Left hindlimb (tissue), 1 donor: ENCODE measurements around the gene RMND1.
"Not testable (repeated sequence)": the region's sequence is repeated elsewhere in the genome, so short reads cannot be mapped to it uniquely, and the experiment has no call there.

Source experiments
- DNase-seq: peaks from one replicate; pipeline ENCODE4 v3.0.0-alpha.2; 2018

Gene RMND1

DNA sequence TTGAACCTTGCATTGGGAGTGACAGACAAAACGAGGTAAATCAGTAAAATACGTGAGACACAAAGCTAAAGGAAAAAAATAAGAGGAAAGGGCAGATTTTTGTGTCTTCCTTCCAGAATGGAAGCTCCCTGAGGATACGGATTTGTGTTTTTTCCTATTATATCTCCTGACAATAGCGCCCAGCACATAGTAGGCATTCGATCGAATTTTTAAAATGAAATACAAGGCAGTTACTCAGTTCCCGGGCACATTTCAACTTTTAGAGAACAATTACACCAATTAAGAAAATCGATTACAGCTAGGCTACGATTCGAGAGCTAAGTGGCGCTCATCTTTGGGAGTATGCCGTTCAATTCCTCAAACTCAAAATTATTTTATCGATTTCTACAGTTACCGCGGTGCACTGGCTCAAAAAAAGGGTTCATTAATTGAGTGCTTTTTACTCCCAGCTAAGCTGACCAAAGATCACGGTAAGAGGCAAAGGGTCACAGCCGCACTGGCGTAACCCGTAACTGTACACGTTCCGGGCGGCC, 443 bp downstream of the RMND1 start:
- DNase-seq, result no peak

DNA sequence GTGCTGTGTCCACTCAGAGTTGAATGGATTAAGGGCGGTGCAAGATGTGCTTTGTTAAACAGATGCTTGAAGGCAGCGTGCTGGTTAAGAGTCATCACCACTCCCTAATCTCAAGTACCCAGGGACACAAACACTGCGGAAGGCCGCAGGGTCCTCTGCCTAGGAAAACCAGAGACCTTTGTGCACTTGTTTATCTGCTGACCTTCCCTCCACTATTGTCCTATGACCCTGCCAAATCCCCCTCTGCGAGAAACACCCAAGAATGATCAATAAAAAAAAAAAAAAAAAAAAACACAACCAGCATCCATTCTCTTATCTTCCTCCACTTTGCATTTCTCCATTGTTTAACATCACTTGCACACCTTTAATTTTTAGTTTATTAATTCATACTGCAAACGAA, 998 bp downstream of the RMND1 start:
- DNase-seq, result not testable (repeated sequence)

DNA sequence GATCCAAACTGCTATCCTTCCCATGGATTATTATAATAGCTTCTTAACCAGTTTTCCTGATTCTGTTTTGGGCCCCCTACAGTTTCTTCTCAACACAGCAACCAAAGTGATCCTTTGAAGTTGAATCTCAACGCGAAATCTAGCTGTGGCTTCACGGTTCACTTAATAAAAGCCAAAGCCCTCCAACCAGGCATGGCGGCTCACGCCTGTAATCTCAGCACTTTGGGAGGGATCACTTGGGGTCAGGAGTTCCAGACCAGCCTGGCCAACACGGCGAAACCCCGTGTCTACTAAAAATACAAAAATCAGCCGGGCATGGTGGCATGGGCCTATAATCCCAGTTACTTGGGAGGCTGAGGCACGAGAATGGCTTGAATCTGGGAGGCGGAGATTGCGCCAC, 3.3 kb downstream of the RMND1 start:
- no peak for DNase-seq

GRCh38 chr6:151447237-151447636, 4.7 kb downstream of the RMND1 start:
- no peak for DNase-seq

GRCh38 chr6:151445482-151445881, 6.4 kb downstream of the RMND1 start:
- DNase-seq, result no peak

DNA sequence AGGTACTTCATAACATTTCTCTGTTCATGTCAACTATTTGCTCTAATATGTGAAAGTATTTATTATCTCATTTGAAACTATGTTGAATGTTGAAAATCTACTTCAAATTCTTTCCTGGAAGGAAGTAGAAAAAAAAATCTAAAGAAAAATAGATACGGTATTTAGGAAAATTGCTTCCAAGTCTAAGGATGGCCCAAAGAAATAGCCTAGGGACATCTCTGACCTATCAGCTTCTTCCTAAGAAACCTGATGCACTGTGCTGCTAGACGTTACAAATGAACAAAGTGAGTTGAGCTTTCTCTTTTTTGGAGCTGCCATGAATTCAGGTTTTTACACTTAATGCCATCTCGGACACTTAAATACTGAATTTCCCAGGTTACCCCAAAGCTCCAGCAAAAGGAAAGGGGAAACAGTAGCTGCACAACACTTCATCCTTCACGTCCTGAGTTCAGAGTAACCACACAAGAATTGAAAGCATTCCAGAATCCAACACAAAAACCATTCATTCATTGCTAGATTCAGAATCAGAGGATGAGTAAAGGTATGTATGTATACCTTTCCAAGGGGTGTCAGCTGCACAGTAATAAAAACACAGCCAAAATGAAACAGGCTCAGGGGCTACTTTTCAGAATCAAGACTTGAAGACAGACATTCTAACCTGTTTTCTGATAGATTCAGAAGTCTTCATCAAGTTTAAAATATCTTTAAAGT, 7.9 kb downstream of the RMND1 start:
- DNase-seq, result no peak

GRCh38 chr6:151443454-151443853, 8.5 kb downstream of the RMND1 start:
- no peak for DNase-seq

DNA sequence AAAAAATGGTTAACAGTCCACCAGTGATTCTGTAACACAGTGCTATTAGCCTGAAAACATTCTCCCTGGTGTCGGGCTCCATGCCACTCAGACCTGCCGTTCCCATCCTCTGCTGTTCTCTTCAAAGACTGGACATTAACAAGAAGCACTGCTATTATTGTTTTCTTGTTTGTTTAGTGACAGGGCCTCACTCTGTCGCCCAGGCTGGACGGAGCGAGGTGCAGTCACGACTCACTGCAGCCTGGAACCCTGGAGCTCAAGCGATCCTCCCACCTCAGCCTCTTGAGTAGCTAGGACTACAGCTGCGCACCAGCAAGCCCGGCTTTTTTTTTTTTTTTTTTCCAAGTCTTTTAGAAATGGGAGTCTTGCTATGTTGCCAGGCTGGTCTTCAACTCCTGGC, 9.6 kb downstream of the RMND1 start:
- no peak for DNase-seq

DNA sequence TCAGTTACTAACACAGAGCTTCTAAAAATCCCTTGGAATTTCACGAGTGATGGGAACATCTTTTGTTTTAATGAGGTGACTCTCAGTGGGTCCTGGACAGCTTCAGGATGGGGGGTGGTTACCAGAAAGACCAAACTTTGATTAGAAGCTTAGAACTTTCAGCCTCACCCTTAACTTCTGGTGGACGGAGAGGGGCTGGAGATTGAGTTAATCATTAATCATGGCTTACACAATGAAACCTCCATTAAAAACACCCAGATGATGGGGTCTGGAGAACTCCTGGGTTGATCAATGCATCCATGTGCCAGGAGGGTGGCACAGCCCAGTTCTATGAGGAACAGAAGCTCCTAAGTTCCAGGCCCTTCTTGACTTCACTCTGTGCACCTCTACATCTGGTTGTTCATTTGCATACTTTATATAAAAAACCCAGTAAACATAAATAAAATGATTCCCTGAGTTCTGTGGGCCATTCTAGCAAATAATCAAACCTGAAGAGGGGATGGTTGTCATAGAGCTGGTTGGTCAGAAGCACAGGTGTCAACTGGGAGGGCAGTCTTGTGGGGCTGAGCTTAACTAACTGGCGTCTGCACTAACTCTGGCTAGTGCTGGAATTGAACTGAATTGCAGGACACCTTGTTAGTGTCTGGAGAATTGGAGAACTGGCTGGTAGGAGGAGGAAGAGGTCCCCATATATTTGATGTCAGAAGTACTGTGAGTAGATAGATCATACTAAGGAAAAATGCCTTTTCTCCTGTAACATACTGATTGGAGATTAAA, 10.3 kb downstream of the RMND1 start:
- no peak for DNase-seq

DNA sequence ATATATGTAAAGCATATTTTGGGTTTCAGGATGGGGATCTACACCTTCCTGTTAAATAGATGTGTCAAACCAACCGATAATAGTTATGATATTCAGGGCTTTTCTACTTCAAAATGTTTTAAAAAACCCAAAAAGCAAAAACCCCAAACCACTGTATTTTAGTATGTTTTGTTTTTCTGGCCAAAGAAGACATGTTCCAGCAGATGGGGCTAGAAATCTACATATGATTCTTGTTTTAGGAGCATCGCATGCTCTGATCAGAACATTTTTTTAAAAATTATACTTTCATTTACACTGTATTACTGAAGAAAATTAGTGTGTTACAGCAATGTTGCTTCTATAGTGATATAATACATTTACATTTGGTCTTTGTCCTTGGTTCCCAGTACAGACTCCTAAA, 11.0 kb downstream of the RMND1 start:
- DNase-seq, result no peak

DNA sequence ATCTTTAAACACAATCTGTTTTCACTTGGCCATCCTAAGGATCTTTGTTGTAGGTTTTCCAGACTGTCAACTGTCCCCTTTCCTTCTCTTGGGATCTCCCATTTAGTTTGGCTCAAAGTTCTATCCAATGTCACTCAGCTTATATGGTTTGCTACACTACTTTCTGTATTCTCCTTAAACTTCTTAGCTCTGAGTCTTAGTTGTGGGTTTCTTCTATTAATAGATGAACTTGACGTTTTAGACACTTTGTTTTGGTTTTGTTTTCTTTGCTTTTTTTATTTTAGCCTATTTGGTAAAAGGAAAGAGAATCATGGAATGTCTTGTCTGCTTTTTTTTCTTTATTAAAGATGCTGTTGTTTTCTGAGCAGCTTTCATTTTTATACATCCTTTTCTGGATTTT, 11.4 kb downstream of the RMND1 start:
- no peak for DNase-seq

GRCh38 chr6:151437401-151437800, 14.5 kb downstream of the RMND1 start:
- no peak for DNase-seq

GRCh38 chr6:151436802-151437201, 15.1 kb downstream of the RMND1 start:
- DNase-seq, result no peak

GRCh38 chr6:151436300-151436699, 15.6 kb downstream of the RMND1 start:
- no peak for DNase-seq

DNA sequence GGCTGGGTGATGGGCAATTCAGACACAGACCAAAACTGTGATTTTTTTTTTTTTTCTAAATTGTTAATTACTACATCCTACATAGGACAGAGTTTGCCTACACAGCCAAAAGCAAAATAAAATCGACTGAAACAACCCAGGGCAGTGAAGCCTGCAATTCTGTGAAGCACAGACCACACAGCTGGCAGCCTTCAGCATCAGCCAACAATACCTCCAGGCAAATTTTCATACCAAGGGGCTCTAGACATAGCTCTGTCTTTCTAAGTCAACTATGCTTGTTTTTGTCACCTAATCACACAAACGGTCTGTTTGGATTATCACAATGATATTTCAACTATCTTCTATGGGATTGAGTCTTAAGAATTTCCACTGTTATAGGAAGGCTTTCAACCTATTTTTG, 17.6 kb downstream of the RMND1 start:
- DNase-seq, result no peak

- no peak for DNase-seq
These were observed 19.3 kb downstream of the RMND1 start for GRCh38 chr6:151432651-151433050.

GRCh38 chr6:151431337-151431736, 20.6 kb downstream of the RMND1 start:
- no peak for DNase-seq

- no peak for DNase-seq
These were observed 21.0 kb downstream of the RMND1 start for GRCh38 chr6:151430886-151431285.

DNA sequence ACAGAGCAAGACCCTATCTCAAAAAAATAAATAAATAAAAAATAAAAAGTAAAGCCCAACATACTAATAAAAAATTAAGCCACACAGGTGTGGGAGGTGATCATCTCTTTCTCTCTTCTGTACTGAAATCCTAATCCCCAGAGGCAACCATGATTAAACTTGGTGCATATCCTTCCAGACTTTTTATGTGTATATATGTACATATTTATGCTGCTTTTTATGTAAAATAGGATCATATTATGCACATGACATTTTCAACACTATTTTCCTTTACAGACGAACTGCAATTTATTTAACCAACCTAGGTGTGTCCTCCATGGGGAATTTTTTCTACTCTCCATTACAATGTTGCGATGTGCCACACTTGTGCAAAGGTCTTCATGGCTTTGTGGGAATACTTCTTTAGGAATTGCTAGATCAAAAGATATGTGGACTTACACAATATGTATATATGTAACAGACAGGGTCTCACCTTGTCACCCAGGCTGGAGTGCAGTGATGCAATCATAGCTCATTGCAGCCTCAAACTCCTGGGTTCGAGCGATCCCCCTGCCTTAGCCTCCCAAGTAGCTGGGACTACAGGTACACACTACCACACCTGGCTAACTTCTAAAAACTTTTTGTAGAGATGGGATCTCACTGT, 23.7 kb downstream of the RMND1 start:
- no peak for DNase-seq

DNA sequence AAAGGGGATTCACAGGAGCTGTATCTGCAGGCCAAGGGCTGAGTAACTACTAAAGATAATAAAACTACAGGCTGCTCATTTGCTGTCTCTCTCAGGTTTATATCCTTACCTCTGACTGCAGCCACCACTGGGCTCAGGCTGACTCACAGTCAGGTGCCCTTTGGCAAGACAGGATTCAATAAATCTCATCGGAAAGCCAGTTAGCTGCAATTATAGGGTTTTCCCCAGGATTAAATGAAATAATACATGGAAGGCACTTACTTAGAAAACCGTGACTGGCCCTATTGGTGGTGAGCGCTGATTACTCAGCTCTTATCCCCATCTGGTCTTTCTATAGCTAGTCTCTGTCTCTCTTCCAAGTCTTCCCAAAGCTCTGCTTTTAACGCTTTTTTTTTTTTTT, 26.4 kb downstream of the RMND1 start:
- DNase-seq, result no peak

DNA sequence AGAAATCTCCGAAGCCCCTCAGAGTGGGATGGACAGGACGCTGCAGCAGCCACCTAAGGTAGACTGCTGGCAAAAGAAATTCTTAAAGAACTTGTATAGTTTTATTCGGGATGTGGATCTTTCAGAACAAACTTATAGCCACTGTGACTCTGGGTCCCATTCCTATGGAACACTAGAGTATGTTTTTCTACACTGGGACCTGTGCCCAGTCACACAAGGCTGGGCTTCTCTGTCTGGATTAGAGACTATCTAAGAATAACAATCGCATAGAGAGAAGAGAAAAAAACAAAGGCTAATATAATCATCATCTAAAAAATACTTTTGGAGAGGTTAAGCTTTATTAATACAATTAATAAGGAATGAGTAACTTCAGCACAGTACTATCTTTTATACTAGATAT, 28.9 kb downstream of the RMND1 start:
- DNase-seq, result no peak

DNA sequence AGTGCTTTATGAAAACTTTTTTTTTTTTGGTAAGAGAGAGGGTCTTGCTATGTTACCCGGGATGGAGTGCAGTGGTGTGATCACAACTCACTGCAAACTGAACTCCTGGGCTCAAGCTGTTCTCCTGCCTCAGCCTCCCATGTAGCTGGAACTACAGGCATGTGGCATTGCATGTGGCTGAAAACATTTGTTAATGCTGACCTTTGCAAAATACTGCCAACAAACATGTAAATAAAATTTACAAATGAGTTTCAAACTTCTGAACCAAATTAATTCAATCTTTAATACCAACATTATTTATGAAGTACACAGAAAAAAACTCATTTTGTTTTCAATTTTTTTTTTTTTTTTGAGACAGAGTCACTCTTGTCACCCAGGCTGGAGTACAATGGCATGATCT, 34.4 kb downstream of the RMND1 start:
- no peak for DNase-seq

DNA sequence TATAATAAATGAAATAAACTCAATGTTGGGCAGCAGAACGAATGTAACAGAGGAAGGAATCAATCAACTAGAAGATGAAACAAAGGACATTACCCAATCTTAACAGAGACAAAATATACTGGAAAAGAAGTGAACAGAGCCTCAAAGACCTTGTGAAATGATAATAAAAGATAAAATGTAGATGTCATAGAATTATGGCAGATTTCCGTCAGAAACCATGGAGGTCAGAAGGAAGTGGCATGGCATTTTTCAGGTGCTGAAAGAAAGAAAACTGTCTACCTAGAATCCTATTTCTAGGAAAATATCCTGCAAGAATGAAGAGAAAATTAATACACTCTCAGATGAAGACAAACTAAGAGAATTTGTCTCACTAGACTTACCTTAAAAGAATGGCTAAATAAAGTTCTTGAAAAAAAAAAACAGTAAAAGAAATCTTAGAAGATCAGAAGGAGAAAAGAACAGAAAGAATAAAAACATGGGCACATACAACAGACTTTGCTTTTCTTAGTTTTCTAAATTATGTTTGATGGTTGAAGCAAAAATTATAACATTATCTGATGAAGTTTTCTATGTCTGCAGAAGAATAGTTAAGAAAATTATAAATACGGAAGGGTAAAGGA, 37.2 kb downstream of the RMND1 start:
- no peak for DNase-seq
